Measurements from ENCODE around the gene ZNF112.

GRCh38 chr19:44315883-44316282 is 40.6 kb downstream of the ZNF112 start:
- TF ChIP-seq TAF1 (conservative IDR thresholded peaks at IDR 0.05): no peak
- TF ChIP-seq ATF3 (IDR thresholded peaks at IDR 0.05): no peak
- TF ChIP-seq CTCF (IDR thresholded peaks at IDR 0.05; ENCODE audit: low read depth, low read length, missing input control): no peak
- TF ChIP-seq HNF4A (conservative IDR thresholded peaks at IDR 0.05): no peak
- TF ChIP-seq REST (IDR thresholded peaks at IDR 0.05): no peak
- TF ChIP-seq MAX (IDR thresholded peaks at IDR 0.05): no peak
- TF ChIP-seq GABPA (IDR thresholded peaks at IDR 0.05 in 1 of 2, conservative IDR thresholded peaks at IDR 0.05 in 1 of 2): no peak
- TF ChIP-seq SP1 (IDR thresholded peaks at IDR 0.05): no peak
- TF ChIP-seq RAD21 (IDR thresholded peaks at IDR 0.05): no peak
- TF ChIP-seq NR2F2 (IDR thresholded peaks at IDR 0.05): no peak
